Activated CD4-positive, alpha-beta T cell treated with anti-CD3 and anti-CD28 coated beads, Interleukin-2, amount 50 U/mL, for 4 hours (primary cell): ENCODE data around the gene SIX1.

Experiments used
- DNase-seq, 2 experiments: peaks; one replicate each; pipeline ENCODE4 v3.0.0-alpha.2; 2020

SIX1 gene

GRCh38 chr14:60641742-60642269 lies 7.5 kb downstream of the SIX1 start:
- DNase-seq = no peak

GRCh38 chr14:60640859-60641741 lies 8.2 kb downstream of the SIX1 start:
- DNase-seq = no peak

DNA sequence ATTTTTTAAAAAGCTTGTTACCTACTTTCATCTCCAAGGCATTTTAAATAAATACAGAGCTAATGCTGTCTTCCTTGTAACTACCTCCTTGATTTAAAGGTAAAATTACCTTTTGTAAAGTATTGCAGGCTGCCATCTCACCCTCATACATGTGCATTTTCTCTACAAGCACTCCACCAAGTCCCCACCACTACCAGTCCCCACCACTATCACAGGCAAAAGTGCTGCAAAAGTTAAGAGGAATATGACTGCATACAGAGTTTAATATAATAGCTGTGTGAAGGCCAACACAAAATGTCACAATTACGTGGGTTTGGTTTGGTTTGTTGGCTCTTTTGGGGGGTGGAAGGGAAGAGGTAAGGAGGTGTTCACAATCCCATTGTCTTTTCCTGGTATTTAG lies 9.6 kb downstream of the SIX1 start:
- no peak for DNase-seq

DNA sequence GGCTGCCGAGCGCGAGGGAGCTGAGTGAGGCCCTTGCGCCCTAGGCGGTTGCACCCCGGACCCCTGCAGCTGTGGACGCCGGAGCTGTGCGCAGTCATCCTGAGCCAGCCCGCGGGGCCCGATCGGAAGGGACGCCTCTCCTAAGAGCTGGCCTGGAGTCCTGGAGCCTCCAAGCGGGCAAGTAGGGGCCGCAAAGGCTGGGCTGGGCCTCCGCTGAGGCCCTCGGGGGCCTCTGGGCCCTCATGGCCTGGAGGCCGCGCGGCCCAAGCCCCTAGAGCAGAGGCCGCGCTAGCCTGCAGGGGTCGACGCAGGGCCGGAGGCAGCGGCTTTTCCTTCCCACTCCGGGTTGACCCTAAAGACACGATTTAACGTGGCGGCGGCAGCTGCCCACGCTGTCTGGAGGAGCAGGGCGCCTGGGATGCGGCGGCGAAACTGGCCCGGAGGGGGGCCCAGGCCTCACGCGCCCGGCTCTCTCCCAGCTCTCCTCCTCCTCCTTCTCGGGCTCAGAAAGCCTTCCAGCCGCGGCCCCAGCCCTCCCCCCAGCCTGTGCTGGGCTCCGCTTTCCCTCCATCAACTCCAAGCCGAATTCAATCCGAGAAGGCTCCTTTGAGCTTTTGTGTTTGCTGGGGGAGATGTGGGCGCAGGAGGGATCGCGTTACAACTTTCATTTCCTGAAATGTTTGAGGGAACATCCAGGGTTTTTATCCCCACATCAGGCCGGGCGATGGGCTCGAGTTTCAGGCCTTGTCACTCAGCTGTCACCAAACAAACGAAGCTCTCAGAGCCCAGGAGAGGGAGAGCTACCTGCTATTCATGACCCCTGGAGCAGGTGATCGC lies 11.6 kb downstream of the SIX1 start:
- no peak for DNase-seq

- no peak for DNase-seq
Observed at GRCh38 chr14:60636879-60637478, 12.3 kb downstream of the SIX1 start.

GRCh38 chr14:60634153-60634552 lies 15.1 kb downstream of the SIX1 start:
- DNase-seq = no peak

DNA sequence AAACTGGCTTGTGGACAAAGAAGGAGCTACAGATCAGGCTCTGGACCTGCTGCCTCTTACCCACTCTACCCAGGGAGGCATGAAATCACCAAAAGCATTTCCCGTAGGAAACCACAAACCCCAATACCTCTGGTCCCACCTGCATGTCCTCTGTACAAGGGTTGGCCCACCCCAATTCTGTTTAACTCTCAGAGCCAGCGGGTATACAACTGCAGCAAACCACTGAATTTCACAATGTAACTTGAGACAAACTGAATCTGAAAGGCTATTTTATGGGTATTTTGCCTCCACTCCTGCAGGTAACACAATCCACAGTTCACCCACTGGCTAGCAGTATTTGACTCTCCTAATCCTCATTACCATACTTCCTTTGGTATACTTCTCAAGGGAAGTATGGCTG lies 16.5 kb downstream of the SIX1 start:
- no peak for DNase-seq

GRCh38 chr14:60632257-60632656 lies 17.0 kb downstream of the SIX1 start:
- no peak for DNase-seq

DNA sequence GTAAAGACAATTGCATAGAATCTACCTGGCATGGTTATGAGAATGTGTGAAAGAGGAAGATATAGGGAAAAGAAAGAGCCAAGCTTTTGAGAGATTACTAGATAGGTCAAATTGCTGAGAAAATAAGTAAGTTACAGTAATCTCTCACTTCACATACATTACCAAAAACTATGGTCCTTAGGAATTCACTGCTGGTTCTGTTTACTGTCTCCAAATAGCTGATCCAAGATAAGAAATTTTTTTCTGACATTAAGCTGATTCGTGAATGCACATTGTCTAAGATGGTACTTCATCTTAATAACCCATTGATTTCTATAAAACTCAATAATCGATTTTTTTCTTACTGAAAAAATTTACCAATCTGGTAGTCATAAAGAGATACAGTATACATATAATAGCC lies 17.4 kb downstream of the SIX1 start:
- no peak for DNase-seq

- DNase-seq = no peak
Observed at GRCh38 chr14:60630129-60630528, 19.1 kb downstream of the SIX1 start.

DNA sequence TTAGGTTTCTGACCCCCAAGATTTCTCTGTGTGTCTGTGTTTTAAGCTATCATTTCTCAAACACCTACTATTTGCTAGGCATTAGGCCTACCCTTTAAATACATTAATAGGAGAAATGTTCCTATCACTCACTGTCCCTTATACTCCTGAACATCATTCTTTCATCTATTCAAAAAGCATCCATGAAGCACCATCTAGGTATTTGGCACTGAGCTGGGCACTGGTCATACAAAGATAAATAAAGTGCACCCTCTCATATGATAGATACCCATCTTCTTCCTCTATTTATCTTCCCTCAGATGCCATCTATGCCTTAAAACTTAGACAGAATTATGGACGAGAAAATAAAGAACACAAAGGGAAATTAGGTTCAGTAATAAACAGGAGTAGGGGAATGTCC lies 20.4 kb downstream of the SIX1 start:
- DNase-seq = no peak

- DNase-seq = no peak
Observed at GRCh38 chr14:60622917-60623257, 26.4 kb downstream of the SIX1 start.

DNA sequence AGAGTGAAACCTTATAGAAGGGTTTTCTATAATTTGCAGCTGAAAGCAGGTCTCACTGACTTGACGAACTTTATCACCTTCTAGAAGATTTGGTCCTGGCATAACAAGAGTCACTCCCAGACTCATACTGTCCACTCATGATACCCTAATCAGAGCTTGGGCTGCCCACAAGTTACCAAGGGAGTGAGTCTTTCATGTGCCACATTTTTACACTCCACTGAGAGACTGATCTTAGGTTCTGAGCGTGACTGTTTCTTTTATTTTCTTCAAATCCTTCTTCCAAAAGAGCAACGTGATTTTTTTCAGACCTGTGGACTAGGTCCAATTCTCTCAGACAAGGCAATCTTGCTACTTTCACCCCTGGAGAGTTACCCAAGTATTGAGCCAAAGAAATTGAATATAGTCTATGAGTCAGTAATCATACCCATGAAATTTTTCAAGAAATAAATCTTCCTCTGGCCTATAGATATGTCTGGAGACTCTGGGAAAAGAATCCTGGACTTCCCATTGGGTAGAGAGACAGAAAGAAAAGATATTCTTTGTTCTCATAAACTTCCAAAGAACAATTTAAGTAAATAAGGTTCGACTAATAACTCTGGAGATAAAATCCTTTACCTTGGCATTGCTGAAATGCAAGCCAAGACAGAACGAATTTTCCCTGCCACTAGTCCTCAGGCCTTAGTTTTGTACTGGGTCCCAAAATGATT lies 26.9 kb downstream of the SIX1 start:
- no peak for DNase-seq

GRCh38 chr14:60621386-60621785 lies 27.9 kb downstream of the SIX1 start:
- DNase-seq = no peak

GRCh38 chr14:60618241-60618640 lies 31.0 kb downstream of the SIX1 start:
- no peak for DNase-seq

- no peak for DNase-seq
Observed at GRCh38 chr14:60616461-60616959, 32.8 kb downstream of the SIX1 start.

- DNase-seq = no peak
Observed at GRCh38 chr14:60602291-60602690, 47.0 kb downstream of the SIX1 start.

- DNase-seq = no peak
Observed at GRCh38 chr14:60599727-60600126, 49.5 kb downstream of the SIX1 start.

GRCh38 chr14:60596139-60596538 lies 53.1 kb downstream of the SIX1 start:
- no peak for DNase-seq

DNA sequence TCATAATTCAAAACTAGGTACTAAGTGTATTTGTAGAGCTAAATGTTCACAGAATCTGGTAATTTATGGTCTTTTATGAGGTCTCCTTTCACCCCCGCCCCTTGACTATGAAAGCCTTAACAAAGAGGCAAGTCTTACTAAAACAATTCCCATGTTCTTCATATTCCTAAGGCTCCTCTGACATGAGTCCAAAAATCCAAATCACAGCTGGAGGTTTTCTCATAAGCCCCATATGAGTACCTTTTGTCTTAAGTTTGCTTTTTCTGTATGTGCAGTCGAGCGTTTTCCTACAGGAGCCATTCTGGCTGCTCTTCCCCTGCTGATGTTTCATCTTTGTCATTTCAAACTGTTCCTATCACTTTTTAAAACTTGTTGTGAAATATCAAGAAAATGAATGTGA lies 55.2 kb downstream of the SIX1 start:
- DNase-seq = no peak
